ENCODE results near the gene RNF19B. TPM values are rescaled to one million over a fixed set of nuclear protein-coding genes. Genes with fewer than 3 reads are reported as not detected.
"Not testable (repeated sequence)": the region's sequence is repeated elsewhere in the genome, so short reads cannot be mapped to it uniquely, and the experiment has no call there.

Gene RNF19B
- total and polyA plus RNA-seq, 2 of the 8 experiments (the other 6 are each of a cell fraction or from before 2014, with no cell fraction given): 9.2 to 11.2 TPM

GRCh38 chr1:32977546-32978087, 13.0 kb upstream of the RNF19B start (continued):
- TF ChIP-seq, protein P1, sequence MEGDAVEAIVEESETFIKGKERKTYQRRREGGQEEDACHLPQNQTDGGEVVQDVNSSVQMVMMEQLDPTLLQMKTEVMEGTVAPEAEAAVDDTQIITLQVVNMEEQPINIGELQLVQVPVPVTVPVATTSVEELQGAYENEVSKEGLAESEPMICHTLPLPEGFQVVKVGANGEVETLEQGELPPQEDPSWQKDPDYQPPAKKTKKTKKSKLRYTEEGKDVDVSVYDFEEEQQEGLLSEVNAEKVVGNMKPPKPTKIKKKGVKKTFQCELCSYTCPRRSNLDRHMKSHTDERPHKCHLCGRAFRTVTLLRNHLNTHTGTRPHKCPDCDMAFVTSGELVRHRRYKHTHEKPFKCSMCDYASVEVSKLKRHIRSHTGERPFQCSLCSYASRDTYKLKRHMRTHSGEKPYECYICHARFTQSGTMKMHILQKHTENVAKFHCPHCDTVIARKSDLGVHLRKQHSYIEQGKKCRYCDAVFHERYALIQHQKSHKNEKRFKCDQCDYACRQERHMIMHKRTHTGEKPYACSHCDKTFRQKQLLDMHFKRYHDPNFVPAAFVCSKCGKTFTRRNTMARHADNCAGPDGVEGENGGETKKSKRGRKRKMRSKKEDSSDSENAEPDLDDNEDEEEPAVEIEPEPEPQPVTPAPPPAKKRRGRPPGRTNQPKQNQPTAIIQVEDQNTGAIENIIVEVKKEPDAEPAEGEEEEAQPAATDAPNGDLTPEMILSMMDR (IDR thresholded peaks at IDR 0.05; ENCODE audit: control extremely low read depth in 1 of 3, insufficient read depth in 1 of 3, low read depth in 1 of 3, low read length in 3 of 3): no peak
- no peak for TF ChIP-seq CREB1 (IDR thresholded peaks at IDR 0.05)

- 98% methylated on average over 8 of the region's 30 CpGs; no CpG with 5 or more reads in 1 of the 2 experiments for WGBS, 2 experiments (ENCODE audit: extremely low coverage in 1 of 2, insufficient coverage in 1 of 2, insufficient read length in 1 of 2, insufficient replicate concordance in 2 of 2, low coverage in 1 of 2, low lambda C conversion rate in 2 of 2, missing lambda C conversion rate in 1 of 2)
- FAIRE-seq; H2AFZ ChIP-seq (ENCODE audit: low read length): not testable (repeated sequence)
Measured at GRCh38 chr1:32975055-32975454, 10.4 kb upstream of the RNF19B start.

More at GRCh38 chr1:32975055-32975454, 10.4 kb upstream of the RNF19B start:
- H4K8ac ChIP-seq (ENCODE audit: extremely low read depth, insufficient read depth, low read length); DNase-seq (ENCODE audit: low read depth in 1 of 2, low spot score in 2 of 2); H4K5ac ChIP-seq (ENCODE audit: insufficient read length, low read depth, low read length); H2BK15ac ChIP-seq (ENCODE audit: low read length); H4K91ac ChIP-seq (replicated peaks; ENCODE audit: insufficient read length, low read length); H2BK120ac ChIP-seq (replicated peaks; ENCODE audit: low read depth, low read length); H4K20me1 ChIP-seq (replicated peaks in 1 of 2; ENCODE audit: control insufficient read depth in 1 of 2, insufficient read depth in 2 of 2, low read length in 2 of 2); H3K27ac ChIP-seq (ENCODE audit: low read depth, low read length); H2BK5ac ChIP-seq (ENCODE audit: low read depth, low read length); H3K36me3 ChIP-seq (ENCODE audit: control insufficient read depth in 2 of 4, insufficient read depth in 4 of 4, low read length in 3 of 4); H2AK5ac ChIP-seq (ENCODE audit: low read depth, low read length); H3K9ac ChIP-seq (replicated peaks in 1 of 4; ENCODE audit: extremely low read depth in 1 of 4, low read depth in 3 of 4, low read length in 3 of 4); H3K4me2 ChIP-seq (ENCODE audit: insufficient read depth in 1 of 2, low read depth in 2 of 2, low read length in 2 of 2); H3K4ac ChIP-seq (replicated peaks; ENCODE audit: insufficient read length, low read depth, low read length); CTCF ChIA-PET (ENCODE audit: partially characterized antibody); H3K4me3 ChIP-seq (ENCODE audit: extremely low read depth in 1 of 4, insufficient read depth in 2 of 4, low read depth in 3 of 4, low read length in 4 of 4); H3K79me2 ChIP-seq (ENCODE audit: control insufficient read depth in 1 of 2, insufficient read depth in 2 of 2, low read length in 2 of 2); H3K14ac ChIP-seq (ENCODE audit: insufficient read length); POLR2A ChIA-PET (ENCODE audit: partially characterized antibody); H3K4me1 ChIP-seq (replicated peaks in 1 of 4; ENCODE audit: control insufficient read depth in 3 of 4, insufficient read depth in 4 of 4, low read length in 3 of 4); H3K56ac ChIP-seq (replicated peaks; ENCODE audit: insufficient read length, low read depth, low read length); H3K79me1 ChIP-seq (ENCODE audit: low read depth, low read length); H3K18ac ChIP-seq (ENCODE audit: extremely low read depth, low read length); H2BK20ac ChIP-seq (ENCODE audit: low read length); H3K23me2 ChIP-seq (ENCODE audit: low read depth, low read length); H2BK12ac ChIP-seq (ENCODE audit: low read depth, low read length); H3K23ac ChIP-seq (ENCODE audit: insufficient read length): not testable (repeated sequence)
- H3K27me3 ChIP-seq (replicated peaks in 1 of 4; ENCODE audit: control insufficient read depth in 3 of 4, extremely low read depth in 1 of 4, insufficient read depth in 3 of 4, low read length in 3 of 4): peaks cover 9 to 21% (median 21%) of the 10 kb centered on the region in 4 experiments
- peaks cover 0 to 13% of the 10 kb centered on the region in 2 experiments; a peak in 2 of 4 replicates for H3K9me3 ChIP-seq (ENCODE audit: insufficient read depth in 2 of 2, low read depth in 1 of 2, low read length in 1 of 2)
